Measurements from ENCODE around the gene LRRC7.

Gene LRRC7

DNA sequence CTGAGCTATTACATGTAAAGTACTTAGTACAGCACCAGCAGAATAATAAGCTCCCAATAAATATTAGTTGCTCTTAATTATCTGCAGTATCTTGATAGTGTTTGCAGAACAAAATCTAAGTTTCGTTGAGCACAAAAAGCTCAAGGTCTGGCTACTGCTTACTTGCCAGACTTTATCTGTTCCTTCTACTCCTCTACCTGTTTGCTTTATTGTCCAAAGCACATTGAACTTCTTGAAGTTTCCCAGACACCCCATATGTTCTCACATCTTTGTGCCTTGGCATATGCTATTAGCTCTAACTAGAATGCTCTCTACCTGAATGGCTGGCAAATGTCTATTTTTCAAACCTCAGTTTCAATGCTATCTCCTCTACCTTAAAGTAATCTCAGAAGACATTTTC, 582.7 kb downstream of the LRRC7 start:
- H3K27me3 ChIP-seq (ENCODE audit: low read depth, low read length) = no peaks in the 10 kb centered on the region
- peaks cover 0 to 16% of the 10 kb centered on the region in 2 donors for H3K36me3 ChIP-seq (ENCODE audit: control insufficient read depth in 1 of 2, insufficient read depth in 2 of 2, low read length in 2 of 2)
- H3K27ac ChIP-seq (ENCODE audit: low read length) = no peak overlapping the region
- H3K4me1 ChIP-seq (ENCODE audit: control insufficient read depth in 1 of 2, insufficient read depth in 2 of 2, low read length in 2 of 2) = no peaks in the 10 kb centered on the region
- H3K4me3 ChIP-seq (ENCODE audit: low read depth in 1 of 2, low read length in 2 of 2) = no peak overlapping the region
- no peaks in the 10 kb centered on the region for H3K9me3 ChIP-seq (ENCODE audit: control insufficient read depth in 1 of 2, low read length in 2 of 2)

DNA sequence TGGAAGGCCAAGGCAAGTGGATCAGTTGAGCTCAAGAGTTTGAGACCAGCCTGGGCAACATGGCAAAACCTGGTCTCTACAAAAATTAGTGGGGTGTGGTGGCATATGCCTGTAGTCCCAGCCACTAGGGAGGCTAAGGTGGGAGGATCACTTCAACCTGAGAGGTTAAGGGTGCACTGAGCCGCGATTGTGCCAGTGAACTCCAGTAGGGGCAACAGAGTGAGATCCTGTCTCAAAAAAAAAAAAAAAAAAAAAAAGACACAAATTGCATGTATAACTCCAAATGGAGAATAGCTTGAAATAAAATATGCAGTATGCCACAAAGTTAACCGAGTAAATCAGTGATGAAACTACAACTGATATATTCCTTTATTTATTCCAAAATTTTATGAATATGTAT, 586.0 kb downstream of the LRRC7 start:
- no peak overlapping the region for H3K4me3 ChIP-seq (ENCODE audit: low read depth in 1 of 2, low read length in 2 of 2)
- no peaks in the 10 kb centered on the region for H3K9me3 ChIP-seq (ENCODE audit: control insufficient read depth in 1 of 2, low read length in 2 of 2)
- H3K27ac ChIP-seq (ENCODE audit: low read length) = no peak overlapping the region
- H3K4me1 ChIP-seq (ENCODE audit: control insufficient read depth in 1 of 2, insufficient read depth in 2 of 2, low read length in 2 of 2) = no peaks in the 10 kb centered on the region
- peaks cover 0 to 8% of the 10 kb centered on the region in 2 donors for H3K36me3 ChIP-seq (ENCODE audit: control insufficient read depth in 1 of 2, insufficient read depth in 2 of 2, low read length in 2 of 2)
- no peaks in the 10 kb centered on the region for H3K27me3 ChIP-seq (ENCODE audit: low read depth, low read length)

DNA sequence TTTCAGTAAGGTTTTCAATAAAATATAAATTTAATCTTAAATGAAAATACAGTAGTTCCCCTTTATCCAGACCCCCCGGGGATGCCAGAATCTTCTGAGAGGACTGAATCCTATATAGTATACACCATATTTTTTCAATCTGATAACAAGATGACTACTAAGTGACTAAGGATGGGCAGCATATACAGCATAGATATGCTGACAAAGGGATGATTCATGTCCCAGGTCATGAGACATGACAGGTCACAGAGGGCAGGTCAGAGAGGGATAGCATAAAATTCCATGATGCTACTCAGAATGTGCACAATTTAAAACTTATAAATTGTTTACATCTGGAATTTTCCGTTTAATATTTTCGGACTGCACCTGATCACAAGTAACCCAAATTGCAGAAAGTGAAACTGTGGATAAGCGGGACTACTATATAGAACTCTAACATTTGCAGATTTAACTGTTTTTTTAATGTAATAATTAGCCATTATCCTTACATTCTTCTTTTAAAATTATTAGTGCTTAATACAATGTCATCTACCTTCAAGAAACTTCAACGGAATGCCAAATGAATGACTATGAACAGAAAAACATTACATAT, 588.9 kb downstream of the LRRC7 start:
- H3K9me3 ChIP-seq (ENCODE audit: control insufficient read depth in 1 of 2, low read length in 2 of 2) = no peaks in the 10 kb centered on the region
- no peak overlapping the region for H3K27ac ChIP-seq (ENCODE audit: low read length)
- H3K4me1 ChIP-seq (ENCODE audit: control insufficient read depth in 1 of 2, insufficient read depth in 2 of 2, low read length in 2 of 2) = no peaks in the 10 kb centered on the region
- H3K36me3 ChIP-seq (ENCODE audit: control insufficient read depth in 1 of 2, insufficient read depth in 2 of 2, low read length in 2 of 2) = no peaks in the 10 kb centered on the region
- H3K27me3 ChIP-seq (ENCODE audit: low read depth, low read length) = no peaks in the 10 kb centered on the region
- no peak overlapping the region for H3K4me3 ChIP-seq (ENCODE audit: low read depth in 1 of 2, low read length in 2 of 2)

GRCh38 chr1:70164350-70164749, 596.6 kb downstream of the LRRC7 start:
- no peak overlapping the region for H3K4me3 ChIP-seq (ENCODE audit: low read depth in 1 of 2, low read length in 2 of 2)
- H3K9me3 ChIP-seq (ENCODE audit: control insufficient read depth in 1 of 2, low read length in 2 of 2) = no peaks in the 10 kb centered on the region
- no peaks in the 10 kb centered on the region for H3K36me3 ChIP-seq (ENCODE audit: control insufficient read depth in 1 of 2, insufficient read depth in 2 of 2, low read length in 2 of 2)
- no peaks in the 10 kb centered on the region for H3K27me3 ChIP-seq (ENCODE audit: low read depth, low read length)
- H3K4me1 ChIP-seq (ENCODE audit: control insufficient read depth in 1 of 2, insufficient read depth in 2 of 2, low read length in 2 of 2) = no peaks in the 10 kb centered on the region
- no peak overlapping the region for H3K27ac ChIP-seq (ENCODE audit: low read length)

- Histone ChIP-seq H3K27ac (ENCODE audit: low read length) (no peak overlapping the region), H3K4me3 (ENCODE audit: low read depth in 1 of 2, low read length in 2 of 2) (no peak overlapping the region), H3K36me3 (ENCODE audit: control insufficient read depth in 1 of 2, insufficient read depth in 2 of 2, low read length in 2 of 2) (no peaks in the 10 kb centered on the region), H3K9me3 (ENCODE audit: control insufficient read depth in 1 of 2, low read length in 2 of 2) (no peaks in the 10 kb centered on the region), H3K4me1 (ENCODE audit: control insufficient read depth in 1 of 2, insufficient read depth in 2 of 2, low read length in 2 of 2) (no peaks in the 10 kb centered on the region), H3K27me3 (ENCODE audit: low read depth, low read length) (no peaks in the 10 kb centered on the region)
Observed at GRCh38 chr1:70168283-70168682, 600.6 kb downstream of the LRRC7 start.

GRCh38 chr1:70169018-70169839, 601.5 kb downstream of the LRRC7 start:
- Histone ChIP-seq H3K27ac (ENCODE audit: low read length) (no peak overlapping the region), H3K9me3 (ENCODE audit: control insufficient read depth in 1 of 2, low read length in 2 of 2) (no peaks in the 10 kb centered on the region)

DNA sequence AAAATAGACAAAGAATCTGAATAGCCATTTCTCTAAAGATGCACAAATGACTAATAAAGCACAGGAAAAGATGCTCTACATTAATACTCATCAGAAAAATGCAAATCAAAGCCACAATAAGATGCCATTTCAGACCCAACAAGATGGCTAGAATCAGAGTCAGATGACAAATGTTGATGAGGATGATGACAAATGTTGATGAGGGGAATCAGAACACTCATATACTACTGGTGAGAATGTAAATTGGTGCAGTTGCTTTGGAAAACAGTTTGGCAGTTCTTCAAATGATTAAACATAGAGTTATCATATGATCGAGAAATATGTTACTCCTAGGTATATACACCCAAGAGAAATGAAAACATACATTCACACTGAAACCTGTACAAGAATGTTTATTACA, 603.8 kb downstream of the LRRC7 start:
- Histone ChIP-seq H3K27ac (ENCODE audit: low read length) (no peak overlapping the region), H3K4me1 (ENCODE audit: control insufficient read depth in 1 of 2, insufficient read depth in 2 of 2, low read length in 2 of 2) (no peaks in the 10 kb centered on the region), H3K4me3 (ENCODE audit: low read depth in 1 of 2, low read length in 2 of 2) (no peak overlapping the region), H3K36me3 (ENCODE audit: control insufficient read depth in 1 of 2, insufficient read depth in 2 of 2, low read length in 2 of 2) (no peaks in the 10 kb centered on the region), H3K9me3 (ENCODE audit: control insufficient read depth in 1 of 2, low read length in 2 of 2) (no peaks in the 10 kb centered on the region), H3K27me3 (ENCODE audit: low read depth, low read length) (no peaks in the 10 kb centered on the region)

More at GRCh38 chr1:70169018-70169839, 601.5 kb downstream of the LRRC7 start:
- no peak overlapping the region for H3K4me3 ChIP-seq (ENCODE audit: low read depth in 1 of 2, low read length in 2 of 2)
- no peaks in the 10 kb centered on the region for H3K4me1 ChIP-seq (ENCODE audit: control insufficient read depth in 1 of 2, insufficient read depth in 2 of 2, low read length in 2 of 2)
- no peaks in the 10 kb centered on the region for H3K27me3 ChIP-seq (ENCODE audit: low read depth, low read length)
- no peaks in the 10 kb centered on the region for H3K36me3 ChIP-seq (ENCODE audit: control insufficient read depth in 1 of 2, insufficient read depth in 2 of 2, low read length in 2 of 2)

All from muscle layer of duodenum (tissue), 2 donors.